ENCODE results near the gene CAVIN2.

Gene CAVIN2

DNA sequence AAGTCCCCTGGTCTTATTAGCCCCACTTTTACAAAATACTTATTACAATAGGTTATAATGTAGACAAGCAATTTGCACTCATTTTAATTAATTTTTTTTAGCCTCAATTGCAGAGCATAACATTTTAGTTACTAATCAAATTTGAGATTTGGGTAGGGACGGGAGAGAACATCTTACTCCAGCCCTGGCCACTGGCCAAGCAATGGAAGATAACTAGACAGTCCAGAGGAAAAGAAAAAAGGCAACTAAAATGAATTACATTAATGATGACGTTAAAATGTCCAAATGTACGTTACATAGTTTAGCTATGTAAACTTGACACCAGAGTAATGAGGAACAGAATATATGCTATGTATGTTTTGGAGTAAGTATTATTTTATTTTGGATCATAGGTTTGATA is 11.0 kb upstream of the CAVIN2 start:
- Histone ChIP-seq H3K36me3 (ENCODE audit: control insufficient read depth, insufficient read depth, low read length) (no peaks in the 10 kb centered on the region), H3K4me3 (replicated peaks; ENCODE audit: low read depth, low read length) (no peak overlapping the region), H3K27me3 (replicated peaks; ENCODE audit: control insufficient read depth, insufficient read depth, low read length) (no peaks in the 10 kb centered on the region; the same call in 1 of the 2 replicates)
- TF ChIP-seq, protein P1, sequence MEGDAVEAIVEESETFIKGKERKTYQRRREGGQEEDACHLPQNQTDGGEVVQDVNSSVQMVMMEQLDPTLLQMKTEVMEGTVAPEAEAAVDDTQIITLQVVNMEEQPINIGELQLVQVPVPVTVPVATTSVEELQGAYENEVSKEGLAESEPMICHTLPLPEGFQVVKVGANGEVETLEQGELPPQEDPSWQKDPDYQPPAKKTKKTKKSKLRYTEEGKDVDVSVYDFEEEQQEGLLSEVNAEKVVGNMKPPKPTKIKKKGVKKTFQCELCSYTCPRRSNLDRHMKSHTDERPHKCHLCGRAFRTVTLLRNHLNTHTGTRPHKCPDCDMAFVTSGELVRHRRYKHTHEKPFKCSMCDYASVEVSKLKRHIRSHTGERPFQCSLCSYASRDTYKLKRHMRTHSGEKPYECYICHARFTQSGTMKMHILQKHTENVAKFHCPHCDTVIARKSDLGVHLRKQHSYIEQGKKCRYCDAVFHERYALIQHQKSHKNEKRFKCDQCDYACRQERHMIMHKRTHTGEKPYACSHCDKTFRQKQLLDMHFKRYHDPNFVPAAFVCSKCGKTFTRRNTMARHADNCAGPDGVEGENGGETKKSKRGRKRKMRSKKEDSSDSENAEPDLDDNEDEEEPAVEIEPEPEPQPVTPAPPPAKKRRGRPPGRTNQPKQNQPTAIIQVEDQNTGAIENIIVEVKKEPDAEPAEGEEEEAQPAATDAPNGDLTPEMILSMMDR (IDR thresholded peaks at IDR 0.05; ENCODE audit: insufficient read depth, low read length, poor library complexity, severe bottlenecking), result no peak
- no peak for DNase-seq (ENCODE audit: extremely low read depth, insufficient read length)

DNA sequence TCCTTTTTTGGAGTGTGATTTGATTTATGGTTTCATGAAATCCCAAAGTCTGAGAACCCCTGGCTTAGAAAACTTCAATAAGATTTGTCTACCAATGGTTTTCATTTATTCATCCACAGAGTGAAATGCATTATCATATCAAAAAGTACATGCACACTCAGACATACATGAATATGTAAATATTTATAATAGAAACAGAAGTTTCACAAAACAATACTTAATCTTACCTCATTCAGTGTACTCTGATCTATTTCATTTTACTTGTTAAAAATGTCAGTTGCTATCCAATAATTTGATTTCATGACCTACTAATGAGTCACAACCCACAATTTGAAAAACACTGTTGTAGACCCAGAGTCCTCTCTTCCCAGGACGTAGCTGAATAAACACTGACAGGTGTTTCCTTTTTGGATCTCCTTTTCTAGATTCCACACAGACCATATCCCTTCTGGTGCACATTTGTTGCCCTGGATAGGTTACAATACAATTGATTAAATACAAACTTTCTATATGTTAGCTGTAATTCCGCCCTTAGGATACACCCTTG is 10.4 kb upstream of the CAVIN2 start:
- Histone ChIP-seq H3K4me3 (replicated peaks; ENCODE audit: low read depth, low read length) (no peak overlapping the region), H3K36me3 (ENCODE audit: control insufficient read depth, insufficient read depth, low read length) (no peaks in the 10 kb centered on the region), H3K27me3 (replicated peaks; ENCODE audit: control insufficient read depth, insufficient read depth, low read length) (no peaks in the 10 kb centered on the region; the same call in 1 of the 2 replicates)
- TF ChIP-seq, protein P1 (IDR thresholded peaks at IDR 0.05; ENCODE audit: insufficient read depth, low read length, poor library complexity, severe bottlenecking), result no peak
- DNase-seq (ENCODE audit: extremely low read depth, insufficient read length), result no peak

DNA sequence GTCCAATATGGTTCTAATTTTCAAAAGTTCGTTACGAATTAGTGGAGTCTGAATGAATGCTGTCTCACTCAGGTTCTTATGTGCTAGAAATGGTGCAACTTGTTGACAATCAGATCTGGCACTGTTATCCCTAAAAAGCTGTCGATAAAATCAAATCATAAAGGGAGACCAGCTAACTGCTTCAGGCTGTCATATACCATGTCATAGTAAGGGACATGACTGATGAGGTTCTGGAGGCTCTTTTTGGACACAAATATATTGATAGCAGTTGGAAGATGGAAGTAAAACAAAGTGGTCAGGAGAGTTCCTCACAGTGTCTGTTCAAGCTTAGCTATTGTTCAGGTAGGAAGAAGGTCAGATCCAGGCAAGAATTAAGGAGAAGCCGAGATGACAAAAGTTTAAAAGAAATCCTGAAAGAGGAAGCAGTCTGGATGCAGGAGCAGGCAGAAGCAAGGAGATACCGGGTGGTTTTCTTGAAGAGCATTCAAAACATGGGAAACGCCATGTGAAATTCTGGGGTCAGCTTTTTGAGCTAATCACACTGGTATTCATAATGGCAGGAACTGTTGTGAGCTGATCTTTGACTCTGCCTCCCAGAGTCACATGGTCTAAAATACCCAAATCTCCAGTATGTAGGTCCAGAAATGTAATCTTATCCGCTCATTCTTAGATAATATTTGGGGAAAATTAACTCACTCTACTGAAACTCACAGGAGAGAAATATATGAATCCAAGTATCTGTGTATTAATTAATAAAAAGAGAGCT is 9.4 kb upstream of the CAVIN2 start:
- no peak overlapping the region for H3K4me3 ChIP-seq (replicated peaks; ENCODE audit: low read depth, low read length)
- DNase-seq (ENCODE audit: extremely low read depth, insufficient read length), result no peak
- H3K36me3 ChIP-seq (ENCODE audit: control insufficient read depth, insufficient read depth, low read length), result no peaks in the 10 kb centered on the region
- TF ChIP-seq, protein P1 (IDR thresholded peaks at IDR 0.05; ENCODE audit: insufficient read depth, low read length, poor library complexity, severe bottlenecking), result no peak
- no peaks in the 10 kb centered on the region; the same call in 1 of the 2 replicates for H3K27me3 ChIP-seq (replicated peaks; ENCODE audit: control insufficient read depth, insufficient read depth, low read length)

DNA sequence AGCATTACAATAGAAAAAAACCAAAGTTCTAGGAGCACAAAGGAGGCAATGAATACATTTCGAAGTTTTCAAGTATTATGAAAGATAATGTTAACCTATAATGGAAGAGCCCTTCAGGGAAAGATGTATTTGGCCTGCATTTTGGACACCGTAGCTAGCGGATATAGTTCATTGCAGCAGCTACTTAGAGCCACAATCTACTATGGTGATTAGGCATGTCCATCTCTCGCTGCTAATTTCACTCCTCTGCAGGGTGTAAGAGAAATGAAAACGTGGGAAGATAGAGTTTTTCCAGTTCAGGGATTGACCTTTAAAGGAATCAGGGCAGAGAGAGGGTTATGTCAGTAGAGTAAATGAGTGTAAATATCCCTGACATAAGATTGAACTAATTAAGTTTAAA is 8.5 kb upstream of the CAVIN2 start:
- Histone ChIP-seq H3K27me3 (replicated peaks; ENCODE audit: control insufficient read depth, insufficient read depth, low read length) (no peaks in the 10 kb centered on the region; the same call in 1 of the 2 replicates), H3K4me3 (replicated peaks; ENCODE audit: low read depth, low read length) (no peak overlapping the region), H3K36me3 (ENCODE audit: control insufficient read depth, insufficient read depth, low read length) (no peaks in the 10 kb centered on the region)
- TF ChIP-seq, protein P1 (IDR thresholded peaks at IDR 0.05; ENCODE audit: insufficient read depth, low read length, poor library complexity, severe bottlenecking), result no peak
- no peak for DNase-seq (ENCODE audit: extremely low read depth, insufficient read length)

DNA sequence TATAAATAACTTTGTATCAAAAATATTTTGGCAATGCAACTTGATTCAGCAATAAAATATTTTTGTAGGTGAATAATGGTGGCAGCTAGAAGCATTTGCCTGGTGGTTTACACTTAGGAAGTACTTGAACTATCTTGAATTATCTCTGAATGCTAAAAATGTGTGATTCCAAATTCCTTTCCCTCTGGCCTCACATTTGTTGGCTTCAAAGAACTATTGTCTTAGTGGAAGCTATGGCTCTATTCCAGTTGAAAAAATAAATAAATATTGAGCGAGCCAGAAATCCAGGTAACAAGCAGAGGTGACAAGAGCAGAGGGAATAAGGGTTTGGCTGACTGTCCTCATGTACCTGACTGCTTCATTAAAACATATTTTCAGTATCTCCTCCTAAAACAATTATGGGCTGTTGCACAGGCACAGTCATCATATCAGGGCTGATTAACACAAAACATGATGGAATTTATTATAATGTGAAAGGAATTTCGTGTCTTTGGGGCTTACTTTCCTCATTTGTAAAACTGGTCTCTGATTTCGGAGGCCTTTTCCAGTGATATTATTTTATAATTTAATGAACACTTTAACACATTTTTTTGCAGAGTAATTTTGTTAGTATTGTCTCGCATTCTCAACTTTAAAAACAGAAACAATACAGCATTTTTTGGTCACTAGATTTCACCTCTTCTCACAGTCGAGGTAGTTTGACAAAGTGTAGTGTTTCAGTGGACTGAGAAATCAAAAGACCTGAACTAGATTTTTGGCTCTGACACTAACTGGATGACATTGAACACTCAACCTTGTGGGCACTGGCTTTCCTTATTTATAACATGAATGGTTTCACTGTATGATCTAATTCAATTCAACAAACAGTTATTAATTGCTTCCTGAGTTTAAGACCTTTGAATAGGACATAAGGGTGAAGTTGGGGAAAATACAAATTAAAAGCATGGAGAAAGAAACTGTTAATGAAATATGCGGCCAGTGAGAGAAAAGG is 7.8 kb upstream of the CAVIN2 start:
- Histone ChIP-seq H3K4me3 (replicated peaks; ENCODE audit: low read depth, low read length) (no peak overlapping the region), H3K36me3 (ENCODE audit: control insufficient read depth, insufficient read depth, low read length) (no peaks in the 10 kb centered on the region), H3K27me3 (replicated peaks; ENCODE audit: control insufficient read depth, insufficient read depth, low read length) (no peaks in the 10 kb centered on the region; the same call in 1 of the 2 replicates)
- TF ChIP-seq, protein P1 (IDR thresholded peaks at IDR 0.05; ENCODE audit: insufficient read depth, low read length, poor library complexity, severe bottlenecking), result no peak
- DNase-seq (ENCODE audit: extremely low read depth, insufficient read length), result no peak
